Activated CD8-positive, alpha-beta T cell treated with anti-CD3 and anti-CD28 coated beads for 36 hours (primary cell): Measurements from ENCODE around the gene NPAS2. TPM values are rescaled to one million over a fixed set of nuclear protein-coding genes. Genes with fewer than 3 reads are reported as not detected.

Experiments used
- ATAC-seq: fragments of 200-7000 bp; cut with Tn5 transposase; one replicate; pipeline ENCODE4 v1.10.0; 2021; ENCODE audit warnings: mild to moderate bottlenecking, moderate library complexity
- CTCF ChIA-PET: fragments of 350-600 bp; sonication (Branson Sonifier 250); formaldehyde crosslinking; loops from one replicate; lab custom pipeline; 2021; ENCODE audit warnings: antibody characterized with exemption; lab: Charles Lee
- POLR2A ChIA-PET: fragments of 350-600 bp; sonication (Branson Sonifier 250); formaldehyde crosslinking; loops from one replicate; lab custom pipeline; 2021; ENCODE audit warnings: antibody characterized with exemption; lab: Charles Lee
- DNase-seq: peaks from one replicate; pipeline ENCODE4 v3.0.0-alpha.2; 2020
- H3K27ac Mint-ChIP-seq: one replicate; pipeline ENCODE4 v1.8.0; 2021; ENCODE audit warnings: mild to moderate bottlenecking, mixed read lengths
- H3K27me3 Mint-ChIP-seq: one replicate; pipeline ENCODE4 v1.8.0; 2021; ENCODE audit warnings: mixed read lengths
- H3K36me3 Mint-ChIP-seq: one replicate; pipeline ENCODE4 v1.8.0; 2021; ENCODE audit warnings: low read depth, mixed read lengths
- H3K4me1 Mint-ChIP-seq: one replicate; pipeline ENCODE4 v1.8.0; 2021; ENCODE audit warnings: low read depth, mixed read lengths
- H3K4me3 Mint-ChIP-seq: one replicate; pipeline ENCODE4 v1.8.0; 2021; ENCODE audit warnings: mild to moderate bottlenecking, moderate library complexity, mixed read lengths
- H3K9me3 Mint-ChIP-seq: one replicate; pipeline ENCODE4 v1.8.0; 2021; ENCODE audit warnings: mixed read lengths
- intact Hi-C: fragments of 100-400 bp; cut with micrococcal nuclease; formaldehyde crosslinking; loops from one replicate; pipeline ENCODE4 v1.10.0; 2022
- total RNA-seq, 2 experiments: library from RNA; stranded (reverse); gene quantifications; one replicate each; pipeline ENCODE4 v1.2.3, GENCODE V29; 2021
- TF ChIP-seq, protein P1 (sequence below): fragments of 200-600 bp; IDR thresholded peaks from one replicate; pipeline ENCODE4 v1.8.0; 2022; ENCODE audit warnings: antibody characterized with exemption, mild to moderate bottlenecking

Gene NPAS2
- total RNA-seq, 2 experiments from 2014 or later, result 14.4 to 15.2 TPM

DNA sequence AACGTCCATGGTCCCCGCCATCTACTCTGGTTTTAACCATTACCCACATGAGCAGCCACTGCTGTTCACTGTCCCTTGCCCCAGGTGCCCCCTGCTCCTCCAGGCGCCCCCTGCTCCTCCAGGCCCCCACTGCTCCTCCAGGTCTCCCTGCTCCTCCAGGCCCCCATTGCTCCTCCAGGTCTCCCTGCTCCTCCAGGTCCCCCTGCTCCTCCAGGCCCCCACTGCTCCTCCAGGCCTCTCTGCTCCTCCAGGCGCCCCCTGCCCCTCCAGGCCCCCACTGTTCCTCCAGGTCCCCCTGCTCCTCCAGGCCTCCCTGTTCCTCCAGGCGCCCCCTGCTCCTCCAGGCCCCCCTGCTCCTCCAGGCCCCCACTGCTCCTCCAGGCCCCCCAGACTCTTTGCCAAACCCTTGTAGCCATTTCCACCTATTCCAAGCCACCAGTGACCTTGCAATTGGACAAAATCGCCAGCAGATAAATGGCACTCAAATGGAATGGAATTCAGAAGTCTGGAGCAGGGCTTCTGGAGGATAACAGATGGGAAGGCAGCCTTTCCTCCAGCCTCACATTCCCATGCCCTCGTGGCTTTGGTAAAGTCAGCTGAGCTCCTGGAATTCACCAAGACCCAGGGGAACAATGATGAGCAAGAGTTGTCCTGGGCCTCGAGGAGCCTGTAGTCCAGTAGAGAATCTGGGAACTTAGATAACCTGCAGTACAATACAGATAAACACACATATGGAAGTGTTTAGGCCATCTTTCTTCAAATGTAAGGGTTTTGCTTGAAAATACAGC lies 168.9 kb downstream of the NPAS2 start:
- ChIA-PET CTCF (interaction anchor here (1.2 to 4.2 kb wide), 3 partner anchors 216 to 382 kb away, joined by 3 to 61 read pairs (median 6); no protein-coding TSS in a partner anchor), POLR2A (interaction anchor here (2.3 kb wide), 1 partner anchor 14 kb away, joined by 7 read pairs; no protein-coding TSS in a partner anchor)
- Mint-ChIP-seq H3K36me3 (peaks cover 1% of the 10 kb centered on the region), H3K4me1 (peaks cover 4% of the 10 kb centered on the region), H3K9me3 (no peaks in the 10 kb centered on the region), H3K4me3 (no peak overlapping the region), H3K27ac (no peak overlapping the region), H3K27me3 (no peaks in the 10 kb centered on the region)
- intact Hi-C loops, result no loop called here
- DNase-seq (no peak), ATAC-seq (no peak)
- TF ChIP-seq, protein P1, sequence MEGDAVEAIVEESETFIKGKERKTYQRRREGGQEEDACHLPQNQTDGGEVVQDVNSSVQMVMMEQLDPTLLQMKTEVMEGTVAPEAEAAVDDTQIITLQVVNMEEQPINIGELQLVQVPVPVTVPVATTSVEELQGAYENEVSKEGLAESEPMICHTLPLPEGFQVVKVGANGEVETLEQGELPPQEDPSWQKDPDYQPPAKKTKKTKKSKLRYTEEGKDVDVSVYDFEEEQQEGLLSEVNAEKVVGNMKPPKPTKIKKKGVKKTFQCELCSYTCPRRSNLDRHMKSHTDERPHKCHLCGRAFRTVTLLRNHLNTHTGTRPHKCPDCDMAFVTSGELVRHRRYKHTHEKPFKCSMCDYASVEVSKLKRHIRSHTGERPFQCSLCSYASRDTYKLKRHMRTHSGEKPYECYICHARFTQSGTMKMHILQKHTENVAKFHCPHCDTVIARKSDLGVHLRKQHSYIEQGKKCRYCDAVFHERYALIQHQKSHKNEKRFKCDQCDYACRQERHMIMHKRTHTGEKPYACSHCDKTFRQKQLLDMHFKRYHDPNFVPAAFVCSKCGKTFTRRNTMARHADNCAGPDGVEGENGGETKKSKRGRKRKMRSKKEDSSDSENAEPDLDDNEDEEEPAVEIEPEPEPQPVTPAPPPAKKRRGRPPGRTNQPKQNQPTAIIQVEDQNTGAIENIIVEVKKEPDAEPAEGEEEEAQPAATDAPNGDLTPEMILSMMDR, result no peak

DNA sequence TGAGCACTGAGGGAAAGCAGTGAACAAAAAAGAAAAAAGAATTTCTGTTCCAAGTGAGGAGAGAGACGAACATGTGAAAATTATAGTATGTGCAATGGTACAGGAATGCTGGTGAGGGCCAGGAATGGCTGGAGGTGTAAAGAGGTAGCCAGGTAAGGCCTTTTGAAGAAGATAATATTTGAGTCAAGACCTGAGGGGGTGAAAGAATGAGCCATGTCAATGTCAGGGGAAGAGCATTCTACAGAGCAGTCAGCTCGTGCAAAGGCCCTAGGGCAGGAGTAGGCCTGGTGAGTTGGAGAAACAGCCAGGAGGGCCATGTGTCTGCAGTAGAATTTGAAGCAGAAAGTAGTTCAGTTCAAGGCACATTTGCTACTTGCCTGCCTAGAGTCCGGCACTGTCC lies 169.7 kb downstream of the NPAS2 start:
- ATAC-seq (no peak), DNase-seq (no peak)
- H3K27me3 Mint-ChIP-seq, result no peaks in the 10 kb centered on the region
- H3K9me3 Mint-ChIP-seq, result no peaks in the 10 kb centered on the region
- H3K36me3 Mint-ChIP-seq, result peaks cover 1% of the 10 kb centered on the region
- H3K4me3 Mint-ChIP-seq, result no peak overlapping the region
- no peak overlapping the region for H3K27ac Mint-ChIP-seq
- peaks cover 4% of the 10 kb centered on the region for H3K4me1 Mint-ChIP-seq
- TF ChIP-seq, protein P1, result no peak
- CTCF ChIA-PET, result interaction anchor here (1.2 to 1.9 kb wide), 2 partner anchors 216 to 383 kb away, joined by 3 to 6 read pairs; no protein-coding TSS in a partner anchor
- POLR2A ChIA-PET, result interaction anchor here (1.2 kb wide), 1 partner anchor 13 kb away, joined by 6 read pairs; the partner anchor contains the start of gene RPL31
- intact Hi-C loops, result no loop called here

GRCh38 chr2:100990166-100990565 lies 170.2 kb downstream of the NPAS2 start:
- no peaks in the 10 kb centered on the region for H3K36me3 Mint-ChIP-seq
- ATAC-seq (no peak), DNase-seq (no peak)
- peaks cover 4% of the 10 kb centered on the region for H3K4me1 Mint-ChIP-seq
- no peaks in the 10 kb centered on the region for H3K9me3 Mint-ChIP-seq
- H3K27ac Mint-ChIP-seq, result no peak overlapping the region
- ChIA-PET CTCF (interaction anchor here (1.9 kb wide), 1 partner anchor 383 kb away, joined by 6 read pairs; no protein-coding TSS in a partner anchor), POLR2A (interaction anchor here (1.2 kb wide), 2 partner anchors 12 to 15 kb away, joined by 5 to 6 read pairs; partner anchors contain the start of gene RPL31)
- no peak overlapping the region for H3K4me3 Mint-ChIP-seq
- H3K27me3 Mint-ChIP-seq, result no peaks in the 10 kb centered on the region
- intact Hi-C loops, result no loop called here
- TF ChIP-seq, protein P1, result no peak

GRCh38 chr2:100990650-100991403 lies 170.9 kb downstream of the NPAS2 start:
- no peaks in the 10 kb centered on the region for H3K27me3 Mint-ChIP-seq
- intact Hi-C loops, result no loop called here
- ChIA-PET CTCF (interaction anchor here (1.2 to 1.9 kb wide), 2 partner anchors 380 to 384 kb away, joined by 3 to 6 read pairs; no protein-coding TSS in a partner anchor), POLR2A (interaction anchor here (1.2 kb wide), 2 partner anchors 11 to 15 kb away, joined by 5 to 6 read pairs; partner anchors contain the start of gene RPL31)
- no peak for DNase-seq
- TF ChIP-seq, protein P1, result no peak
- no peak overlapping the region for H3K27ac Mint-ChIP-seq
- no peak for ATAC-seq
- H3K36me3 Mint-ChIP-seq, result no peaks in the 10 kb centered on the region
- peaks cover 4% of the 10 kb centered on the region for H3K4me1 Mint-ChIP-seq
- no peak overlapping the region for H3K4me3 Mint-ChIP-seq
- no peaks in the 10 kb centered on the region for H3K9me3 Mint-ChIP-seq
